Trophoblast cell (in vitro differentiated cells and primary cell): ENCODE measurements around the gene ATP9B.

Experiments
- DNase-seq, 2 donors: peaks; one replicate each; pipeline ENCODE4 v3.0.0-alpha.2; 2016
- H2AFZ ChIP-seq: 2 replicates; pipeline ENCODE4 v1.6.1; 2013; ENCODE audit warnings: low read length, moderate library complexity, mild to moderate bottlenecking; ENCODE audit not compliant: insufficient read depth, poor library complexity
- H2AK5ac ChIP-seq: 2 replicates; pipeline ENCODE4 v1.6.1; 2013; ENCODE audit warnings: mild to moderate bottlenecking, low read length
- H2BK120ac ChIP-seq: 2 replicates; pipeline ENCODE4 v1.6.1; 2013; ENCODE audit warnings: low read length, mild to moderate bottlenecking, moderate library complexity; ENCODE audit not compliant: insufficient read depth, poor library complexity
- H2BK12ac ChIP-seq: 2 replicates; pipeline ENCODE4 v1.6.1; 2013; ENCODE audit warnings: mild to moderate bottlenecking, low read length, moderate library complexity
- H2BK5ac ChIP-seq: 2 replicates; pipeline ENCODE4 v1.6.1; 2013; ENCODE audit warnings: low read length, low read depth, moderate library complexity, mild to moderate bottlenecking; ENCODE audit not compliant: poor library complexity
- H3K14ac ChIP-seq: 2 replicates; pipeline ENCODE4 v1.6.1; 2013; ENCODE audit warnings: mild to moderate bottlenecking, low read length
- H3K18ac ChIP-seq: 2 replicates; pipeline ENCODE4 v1.6.1; 2013; ENCODE audit warnings: mild to moderate bottlenecking, low read length
- H3K23ac ChIP-seq: 2 replicates; pipeline ENCODE4 v1.6.1; 2013; ENCODE audit warnings: low read length
- H3K27ac ChIP-seq: 2 replicates; pipeline ENCODE4 v1.5.1; 2013; ENCODE audit warnings: low read depth, mild to moderate bottlenecking, inconsistent platforms, low read length, moderate library complexity
- H3K27me3 ChIP-seq: 2 replicates; pipeline ENCODE4 v1.6.1; 2013; ENCODE audit warnings: inconsistent platforms, mild to moderate bottlenecking, low read length, moderate library complexity; ENCODE audit not compliant: insufficient read depth
- H3K36me3 ChIP-seq, 2 experiments: 1 replicate in 1 of 2; 2 replicates in 1 of 2; pipeline ENCODE4 v1.6.1; 2013; ENCODE audit warnings: low read length in 2 of 2, mild to moderate bottlenecking in 2 of 2, moderate library complexity in 1 of 2; ENCODE audit not compliant: insufficient read depth in 2 of 2, control insufficient read depth in 1 of 2
- H3K4ac ChIP-seq: 2 replicates; pipeline ENCODE4 v1.6.1; 2013; ENCODE audit warnings: low read depth, mild to moderate bottlenecking, low read length, moderate library complexity
- H3K4me1 ChIP-seq, 2 experiments: 1 replicate in 1 of 2; 2 replicates in 1 of 2; pipeline ENCODE4 v1.6.1; 2013; ENCODE audit warnings: low read length in 2 of 2, mild to moderate bottlenecking in 2 of 2, moderate library complexity in 1 of 2; ENCODE audit not compliant: insufficient read depth in 2 of 2, control insufficient read depth in 1 of 2
- H3K4me2 ChIP-seq: 2 replicates; pipeline ENCODE4 v1.6.1; 2013; ENCODE audit warnings: inconsistent platforms, mild to moderate bottlenecking, low read length, moderate library complexity
- H3K4me3 ChIP-seq: 2 replicates; pipeline ENCODE4 v1.5.1; 2013; ENCODE audit warnings: mild to moderate bottlenecking, low read depth, low read length, inconsistent platforms
- H3K79me1 ChIP-seq: one replicate; pipeline ENCODE4 v1.6.1; 2013; ENCODE audit warnings: low read length
- H3K79me2 ChIP-seq: 2 replicates; pipeline ENCODE4 v1.6.1; 2013; ENCODE audit warnings: low read length, mild to moderate bottlenecking; ENCODE audit not compliant: control insufficient read depth, insufficient read depth, poor library complexity
- H3K9ac ChIP-seq: 2 replicates; pipeline ENCODE4 v1.6.1; 2013; ENCODE audit warnings: mild to moderate bottlenecking, low read length
- H3K9me3 ChIP-seq: 2 replicates; pipeline ENCODE4 v1.6.1; 2013; ENCODE audit warnings: low read depth, mild to moderate bottlenecking, control low read depth, inconsistent platforms, low read length; ENCODE audit not compliant: insufficient read depth
- H4K12ac ChIP-seq: 2 replicates; pipeline ENCODE4 v1.6.1; 2013; ENCODE audit warnings: low read depth, mild to moderate bottlenecking, low read length, moderate library complexity
- H4K8ac ChIP-seq: 2 replicates; pipeline ENCODE4 v1.6.1; 2013; ENCODE audit warnings: low read depth, mild to moderate bottlenecking, low read length, moderate library complexity
- H4K91ac ChIP-seq: one replicate; pipeline ENCODE4 v1.6.1; 2013; ENCODE audit warnings: low read depth, mild to moderate bottlenecking, low read length, moderate library complexity
- WGBS: extraction: QIAGEN DNeasy Blood & Tissue Kit; methylation state at CpG from one replicate; pipeline ENCODE4 v1.1.7; 2013; ENCODE audit warnings: missing lambda C conversion rate; ENCODE audit not compliant: insufficient read length, insufficient coverage; ENCODE audit errors: extremely low coverage; 5-methylcytosine and 5-hydroxymethylcytosine counted together

ATP9B gene

DNA sequence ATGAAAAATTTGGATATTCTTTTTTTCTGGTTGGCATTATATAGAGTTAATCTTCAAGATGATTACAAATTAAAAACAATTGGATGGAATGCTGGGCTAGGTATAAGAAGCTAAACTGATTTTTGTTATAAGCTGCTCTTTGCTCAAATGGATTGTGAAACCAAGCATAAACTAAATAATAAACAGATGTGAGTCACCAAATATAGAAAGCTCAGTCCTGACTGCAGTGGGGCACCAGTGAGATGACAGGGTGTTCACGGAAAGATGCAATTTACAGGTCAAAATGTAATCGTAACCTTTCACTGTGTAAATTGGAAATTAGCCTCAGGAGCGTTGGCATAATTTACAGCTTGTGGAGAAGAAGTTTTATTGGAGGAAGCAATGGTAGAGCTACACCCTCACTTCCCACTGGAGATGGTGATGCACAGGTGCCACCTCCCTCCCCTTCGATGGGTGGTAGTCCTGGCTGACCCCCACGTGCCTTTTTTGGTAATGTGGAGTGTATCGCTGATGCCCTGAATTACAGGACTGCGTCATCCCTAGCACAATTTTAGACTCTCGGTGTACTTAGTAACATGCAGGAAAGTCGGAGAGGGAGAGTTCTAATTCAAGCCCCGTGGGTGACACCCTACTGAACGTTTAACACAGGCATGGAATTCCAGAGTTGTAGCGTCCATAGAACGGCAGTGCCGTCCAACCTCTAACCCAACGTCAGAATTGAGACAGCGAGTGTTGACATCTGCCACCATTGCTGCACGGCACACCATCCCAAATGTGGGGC lies 252.6 kb downstream of the ATP9B start:
- Histone ChIP-seq H2BK12ac (no peak overlapping the region), H3K36me3 (peaks cover 0 to 4% of the 10 kb centered on the region in 2 experiments), H3K9ac (no peak overlapping the region), H2AFZ (no peak overlapping the region), H3K4me1 (peaks cover 0 to 2% of the 10 kb centered on the region in 2 experiments), H2BK120ac (no peak overlapping the region), H3K79me1 (no peaks in the 10 kb centered on the region), H3K27me3 (no peaks in the 10 kb centered on the region), H3K79me2 (no peaks in the 10 kb centered on the region), H3K4me3 (no peak overlapping the region), H4K12ac (no peak overlapping the region), H4K91ac (no peak overlapping the region), H4K8ac (no peak overlapping the region), H3K4me2 (no peak overlapping the region), H3K9me3 (no peaks in the 10 kb centered on the region), H3K27ac (no peak overlapping the region), H3K14ac (no peak overlapping the region), H2AK5ac (no peak overlapping the region), H3K4ac (no peak overlapping the region), H2BK5ac (no peak overlapping the region), H3K18ac (no peak overlapping the region), H3K23ac (no peak overlapping the region)
- no peak for DNase-seq
- WGBS = no CpG with 5 or more reads among the region's 17 CpGs

- Histone ChIP-seq H2AFZ (no peak overlapping the region), H3K4me1 (peaks cover 0 to 2% of the 10 kb centered on the region in 2 experiments), H3K9ac (no peak overlapping the region), H3K4me2 (no peak overlapping the region), H3K9me3 (peaks cover 3% of the 10 kb centered on the region), H2BK120ac (no peak overlapping the region), H4K12ac (no peak overlapping the region), H3K4me3 (no peak overlapping the region), H3K36me3 (peaks cover 0 to 4% of the 10 kb centered on the region in 2 experiments), H3K18ac (no peak overlapping the region), H3K79me1 (no peaks in the 10 kb centered on the region), H4K8ac (no peak overlapping the region), H2BK5ac (no peak overlapping the region), H3K27me3 (no peaks in the 10 kb centered on the region), H3K79me2 (no peaks in the 10 kb centered on the region), H4K91ac (no peak overlapping the region), H3K27ac (no peak overlapping the region), H3K23ac (no peak overlapping the region), H2AK5ac (no peak overlapping the region), H3K4ac (no peak overlapping the region), H2BK12ac (no peak overlapping the region), H3K14ac (no peak overlapping the region)
- DNase-seq = no peak
- no CpG with 5 or more reads among the region's 3 CpGs for WGBS
These were observed 253.2 kb downstream of the ATP9B start for GRCh38 chr18:79322441-79322840.

GRCh38 chr18:79323471-79323870 lies 254.3 kb downstream of the ATP9B start:
- H2AFZ ChIP-seq = no peak overlapping the region
- H3K4ac ChIP-seq = no peak overlapping the region
- H2BK120ac ChIP-seq = no peak overlapping the region
- no peak overlapping the region for H2BK12ac ChIP-seq
- H3K4me3 ChIP-seq = no peak overlapping the region
- H3K27ac ChIP-seq = no peak overlapping the region
- no peaks in the 10 kb centered on the region for H3K79me1 ChIP-seq
- no peak overlapping the region for H3K14ac ChIP-seq
- no peak overlapping the region for H3K23ac ChIP-seq
- H3K4me2 ChIP-seq = no peak overlapping the region
- H4K91ac ChIP-seq = no peak overlapping the region
- no peak overlapping the region for H2AK5ac ChIP-seq
- H3K4me1 ChIP-seq = peaks cover 0 to 2% of the 10 kb centered on the region in 2 experiments
- no peak overlapping the region for H3K9ac ChIP-seq
- H3K36me3 ChIP-seq = peaks cover 0 to 4% of the 10 kb centered on the region in 2 experiments
- no peak overlapping the region for H3K18ac ChIP-seq
- no peaks in the 10 kb centered on the region for H3K27me3 ChIP-seq
- H4K12ac ChIP-seq = no peak overlapping the region
- no peak for DNase-seq
- H2BK5ac ChIP-seq = no peak overlapping the region
- H3K79me2 ChIP-seq = no peaks in the 10 kb centered on the region
- H3K9me3 ChIP-seq = peaks cover 8% of the 10 kb centered on the region
- no peak overlapping the region for H4K8ac ChIP-seq
- no CpG with 5 or more reads among the region's 9 CpGs for WGBS

DNA sequence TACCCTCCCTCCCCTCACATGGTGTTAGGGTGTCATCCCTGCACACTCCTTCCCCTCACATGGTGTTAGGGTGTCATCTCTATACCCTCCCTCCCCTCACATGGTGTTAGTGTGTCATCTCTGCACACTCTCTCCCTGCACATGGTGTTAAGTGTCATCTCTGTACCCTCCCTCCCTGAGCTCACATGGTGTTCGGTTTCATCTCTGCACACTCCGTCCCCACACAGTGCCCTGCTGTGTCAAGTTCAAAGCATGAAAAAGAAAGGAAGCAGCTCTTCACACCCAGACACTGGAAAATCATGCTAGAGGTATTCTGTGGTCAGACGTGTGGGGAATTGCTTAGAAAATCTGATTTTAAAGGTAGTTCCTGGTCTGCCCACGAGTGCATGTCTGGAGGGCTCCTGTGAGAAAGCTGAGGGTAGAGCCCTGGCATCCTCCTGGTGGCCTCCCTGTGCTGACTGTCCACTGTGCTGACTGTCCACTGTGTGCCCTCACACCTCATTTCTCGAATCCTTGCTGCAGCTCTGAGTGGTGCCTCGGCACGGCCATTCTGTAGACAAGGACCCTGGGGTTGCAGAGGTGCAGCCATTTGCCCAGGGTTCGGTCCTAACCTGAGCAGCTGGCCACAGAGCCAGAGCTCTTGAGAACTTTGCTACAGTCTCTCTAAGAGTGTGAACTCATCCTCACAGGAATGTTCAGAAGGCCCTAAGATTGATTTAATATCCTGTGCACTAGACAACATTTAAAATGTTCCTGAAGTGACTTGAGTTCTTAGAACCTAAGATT lies 257.4 kb downstream of the ATP9B start:
- H3K9ac ChIP-seq = peak overlapping the region; percentile 53
- H3K36me3 ChIP-seq = peaks cover 2 to 4% of the 10 kb centered on the region in 2 experiments
- H4K91ac ChIP-seq = no peak overlapping the region
- H2AK5ac ChIP-seq = no peak overlapping the region
- H3K14ac ChIP-seq = no peak overlapping the region
- H2AFZ ChIP-seq = no peak overlapping the region
- H3K27ac ChIP-seq = no peak overlapping the region
- H4K8ac ChIP-seq = no peak overlapping the region
- H3K4me2 ChIP-seq = no peak overlapping the region
- H2BK5ac ChIP-seq = no peak overlapping the region
- WGBS = no CpG with 5 or more reads among the region's 8 CpGs
- H3K27me3 ChIP-seq = no peaks in the 10 kb centered on the region
- peaks cover 0 to 2% of the 10 kb centered on the region in 2 experiments for H3K4me1 ChIP-seq
- no peak overlapping the region for H3K18ac ChIP-seq
- H3K79me1 ChIP-seq = no peaks in the 10 kb centered on the region
- H3K79me2 ChIP-seq = no peaks in the 10 kb centered on the region
- no peak overlapping the region for H2BK12ac ChIP-seq
- H3K9me3 ChIP-seq = peaks cover 9% of the 10 kb centered on the region
- H3K23ac ChIP-seq = peak overlapping the region; percentile 91
- H4K12ac ChIP-seq = no peak overlapping the region
- no peak overlapping the region for H2BK120ac ChIP-seq
- no peak for DNase-seq
- peak overlapping the region; percentile 25 for H3K4me3 ChIP-seq
- no peak overlapping the region for H3K4ac ChIP-seq
